ENCODE results near the gene DUOXA1. TPM values are rescaled to one million over a fixed set of nuclear protein-coding genes. Genes with fewer than 3 reads are reported as not detected.
"Not testable (repeated sequence)": the region's sequence is repeated elsewhere in the genome, so short reads cannot be mapped to it uniquely, and the experiment has no call there.

Gene DUOXA1
- total and polyA plus RNA-seq, 2 donors (not counting 1 experiment from before 2014, with no cell fraction given) = not detected

DNA sequence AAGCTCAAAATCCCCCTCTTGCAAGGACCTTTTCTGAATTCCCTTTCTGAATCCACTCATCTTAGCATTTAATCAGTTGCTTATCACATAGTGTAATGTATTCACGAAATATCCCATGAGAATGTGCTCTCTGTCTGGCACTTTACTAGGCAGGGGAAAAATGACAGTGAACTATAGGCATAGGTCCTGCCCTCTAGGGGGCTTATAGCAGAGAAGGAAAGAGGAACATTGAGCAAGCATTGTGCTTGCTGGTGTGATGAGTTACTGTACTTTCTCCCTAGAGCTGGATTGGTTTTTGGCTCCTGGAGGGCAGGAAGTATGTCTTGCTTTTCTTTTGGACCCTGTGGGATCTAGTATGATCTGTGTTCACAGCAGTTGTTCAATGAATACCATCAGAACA lies 42.2 kb downstream of the DUOXA1 start:
- TF ChIP-seq, protein P1, sequence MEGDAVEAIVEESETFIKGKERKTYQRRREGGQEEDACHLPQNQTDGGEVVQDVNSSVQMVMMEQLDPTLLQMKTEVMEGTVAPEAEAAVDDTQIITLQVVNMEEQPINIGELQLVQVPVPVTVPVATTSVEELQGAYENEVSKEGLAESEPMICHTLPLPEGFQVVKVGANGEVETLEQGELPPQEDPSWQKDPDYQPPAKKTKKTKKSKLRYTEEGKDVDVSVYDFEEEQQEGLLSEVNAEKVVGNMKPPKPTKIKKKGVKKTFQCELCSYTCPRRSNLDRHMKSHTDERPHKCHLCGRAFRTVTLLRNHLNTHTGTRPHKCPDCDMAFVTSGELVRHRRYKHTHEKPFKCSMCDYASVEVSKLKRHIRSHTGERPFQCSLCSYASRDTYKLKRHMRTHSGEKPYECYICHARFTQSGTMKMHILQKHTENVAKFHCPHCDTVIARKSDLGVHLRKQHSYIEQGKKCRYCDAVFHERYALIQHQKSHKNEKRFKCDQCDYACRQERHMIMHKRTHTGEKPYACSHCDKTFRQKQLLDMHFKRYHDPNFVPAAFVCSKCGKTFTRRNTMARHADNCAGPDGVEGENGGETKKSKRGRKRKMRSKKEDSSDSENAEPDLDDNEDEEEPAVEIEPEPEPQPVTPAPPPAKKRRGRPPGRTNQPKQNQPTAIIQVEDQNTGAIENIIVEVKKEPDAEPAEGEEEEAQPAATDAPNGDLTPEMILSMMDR (conservative IDR thresholded peaks at IDR 0.05 in 1 of 2, IDR thresholded peaks at IDR 0.05 in 1 of 2; ENCODE audit: low read depth in 1 of 2, low read length in 2 of 2) = no peak
- no peak for TF ChIP-seq EZH2 (IDR thresholded peaks at IDR 0.05; ENCODE audit: low read length, missing control alignments)
- no peak overlapping the region for H3K9ac ChIP-seq (ENCODE audit: insufficient read depth, low read length)
- no peaks in the 10 kb centered on the region for H3K4me1 ChIP-seq (ENCODE audit: control insufficient read depth, extremely low read depth, insufficient read depth, low read length)
- no peak for DNase-seq (ENCODE audit: low read depth in 2 of 2)
- H2AFZ ChIP-seq (ENCODE audit: low read length) = no peak overlapping the region
- no peaks in the 10 kb centered on the region for H3K79me2 ChIP-seq (ENCODE audit: control insufficient read depth, insufficient read depth, low read length)
- H3K9me3 ChIP-seq (ENCODE audit: control insufficient read depth, insufficient read depth, low read depth, low read length) = no peaks in the 10 kb centered on the region
- H3K27ac ChIP-seq (ENCODE audit: insufficient read depth, low read length) = no peak overlapping the region
- no peaks in the 10 kb centered on the region for H4K20me1 ChIP-seq (ENCODE audit: control insufficient read depth, extremely low read depth, insufficient read depth, low read length)
- H3K4me2 ChIP-seq (ENCODE audit: extremely low read depth, insufficient read depth, low read length) = no peak overlapping the region
- H3K27me3 ChIP-seq (ENCODE audit: control insufficient read depth, insufficient read depth, low read length) = peaks cover 5% of the 10 kb centered on the region
- no peak overlapping the region for H3K4me3 ChIP-seq (replicated peaks in 1 of 4; ENCODE audit: control extremely low read depth in 1 of 4, insufficient read depth in 1 of 4, low read depth in 3 of 4, low read length in 4 of 4)
- H3K36me3 ChIP-seq (ENCODE audit: control insufficient read depth, insufficient read depth, low read length) = no peaks in the 10 kb centered on the region

DNA sequence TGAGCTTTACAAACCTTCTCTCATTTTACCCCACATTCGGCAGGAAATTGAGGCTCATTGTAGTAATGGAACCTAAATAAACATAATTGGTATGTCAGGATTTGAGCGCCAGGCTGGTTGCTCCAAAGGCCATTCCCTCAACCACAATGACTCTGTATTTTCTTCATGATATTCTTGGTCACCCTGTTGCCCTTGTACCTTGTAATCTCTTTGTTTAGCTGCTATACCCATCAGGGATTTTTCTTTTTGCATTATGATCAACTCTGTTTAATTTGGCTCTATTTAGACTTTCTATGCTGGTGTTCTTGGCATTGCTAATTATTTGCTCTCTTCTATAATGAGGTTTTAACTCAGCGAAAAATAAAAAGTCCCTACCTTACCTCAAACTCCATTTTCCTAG lies 45.5 kb downstream of the DUOXA1 start:
- Histone ChIP-seq H3K4me2 (ENCODE audit: extremely low read depth, insufficient read depth, low read length) (no peak overlapping the region), H3K4me1 (ENCODE audit: control insufficient read depth, extremely low read depth, insufficient read depth, low read length) (no peaks in the 10 kb centered on the region), H3K9me3 (ENCODE audit: control insufficient read depth, insufficient read depth, low read depth, low read length) (no peaks in the 10 kb centered on the region), H4K20me1 (ENCODE audit: control insufficient read depth, extremely low read depth, insufficient read depth, low read length) (no peaks in the 10 kb centered on the region), H3K27me3 (ENCODE audit: control insufficient read depth, insufficient read depth, low read length) (peaks cover 8% of the 10 kb centered on the region), H3K4me3 (replicated peaks in 1 of 4; ENCODE audit: control extremely low read depth in 1 of 4, insufficient read depth in 1 of 4, low read depth in 3 of 4, low read length in 4 of 4) (no peak overlapping the region), H3K27ac (ENCODE audit: insufficient read depth, low read length) (no peak overlapping the region), H3K36me3 (ENCODE audit: control insufficient read depth, insufficient read depth, low read length) (no peaks in the 10 kb centered on the region), H3K9ac (ENCODE audit: insufficient read depth, low read length) (no peak overlapping the region), H3K79me2 (ENCODE audit: control insufficient read depth, insufficient read depth, low read length) (no peaks in the 10 kb centered on the region), H2AFZ (ENCODE audit: low read length) (no peak overlapping the region)
- DNase-seq (ENCODE audit: low read depth in 2 of 2) = no peak
- TF ChIP-seq EZH2 (IDR thresholded peaks at IDR 0.05; ENCODE audit: low read length, missing control alignments) = no peak
- TF ChIP-seq, protein P1 (conservative IDR thresholded peaks at IDR 0.05 in 1 of 2, IDR thresholded peaks at IDR 0.05 in 1 of 2; ENCODE audit: low read depth in 1 of 2, low read length in 2 of 2) = no peak

DNA sequence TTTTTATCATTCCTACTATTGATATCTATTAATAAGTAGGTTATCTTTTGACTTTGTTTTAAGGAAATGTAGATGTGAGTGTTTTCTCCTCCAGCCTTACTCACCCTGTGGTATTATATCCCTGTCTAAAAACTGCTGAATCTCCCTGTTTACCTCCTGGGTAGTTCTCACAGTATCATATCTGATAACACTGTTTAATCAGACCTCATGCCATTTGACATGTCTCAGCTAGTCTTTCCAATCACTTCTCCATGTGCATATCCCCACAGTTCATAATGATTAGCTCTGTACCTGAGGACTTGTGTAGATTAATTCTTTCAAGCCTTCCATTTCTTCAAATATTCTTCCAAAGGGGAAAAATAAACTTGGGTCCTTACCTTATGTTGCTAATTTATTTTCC lies 46.5 kb downstream of the DUOXA1 start:
- no peak for DNase-seq (ENCODE audit: low read depth in 2 of 2)
- no peak overlapping the region for H3K4me2 ChIP-seq (ENCODE audit: extremely low read depth, insufficient read depth, low read length)
- H3K79me2 ChIP-seq (ENCODE audit: control insufficient read depth, insufficient read depth, low read length) = no peaks in the 10 kb centered on the region
- no peaks in the 10 kb centered on the region for H3K36me3 ChIP-seq (ENCODE audit: control insufficient read depth, insufficient read depth, low read length)
- TF ChIP-seq, protein P1 (conservative IDR thresholded peaks at IDR 0.05 in 1 of 2, IDR thresholded peaks at IDR 0.05 in 1 of 2; ENCODE audit: low read depth in 1 of 2, low read length in 2 of 2) = no peak
- TF ChIP-seq EZH2 (IDR thresholded peaks at IDR 0.05; ENCODE audit: low read length, missing control alignments) = no peak
- no peak overlapping the region for H3K4me3 ChIP-seq (replicated peaks in 1 of 4; ENCODE audit: control extremely low read depth in 1 of 4, insufficient read depth in 1 of 4, low read depth in 3 of 4, low read length in 4 of 4)
- peaks cover 8% of the 10 kb centered on the region for H3K27me3 ChIP-seq (ENCODE audit: control insufficient read depth, insufficient read depth, low read length)
- no peak overlapping the region for H3K27ac ChIP-seq (ENCODE audit: insufficient read depth, low read length)
- no peaks in the 10 kb centered on the region for H3K4me1 ChIP-seq (ENCODE audit: control insufficient read depth, extremely low read depth, insufficient read depth, low read length)
- no peak overlapping the region for H3K9ac ChIP-seq (ENCODE audit: insufficient read depth, low read length)
- H4K20me1 ChIP-seq (ENCODE audit: control insufficient read depth, extremely low read depth, insufficient read depth, low read length) = no peaks in the 10 kb centered on the region
- no peaks in the 10 kb centered on the region for H3K9me3 ChIP-seq (ENCODE audit: control insufficient read depth, insufficient read depth, low read depth, low read length)
- H2AFZ ChIP-seq (ENCODE audit: low read length) = no peak overlapping the region

DNA sequence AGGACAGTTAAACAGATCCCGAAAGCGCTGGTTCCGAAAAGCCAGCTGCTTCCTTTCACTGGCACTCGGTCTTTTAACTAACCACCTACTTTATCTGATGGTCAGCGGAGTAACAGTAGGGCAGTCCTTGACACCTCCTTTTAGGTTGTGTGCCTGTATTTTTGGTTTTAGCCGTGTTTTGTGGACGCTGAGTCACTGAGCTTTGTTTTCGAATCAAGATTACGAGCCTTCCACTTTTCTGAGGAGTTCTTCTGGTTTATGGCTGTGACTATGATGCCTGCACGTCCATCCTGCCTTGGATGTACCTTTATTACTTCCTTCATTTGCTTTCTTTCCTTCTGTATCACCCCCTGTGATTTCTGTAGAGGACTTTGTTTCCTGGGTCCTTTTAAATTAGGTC lies 47.3 kb downstream of the DUOXA1 start:
- not testable (repeated sequence) for H3K9ac ChIP-seq (ENCODE audit: insufficient read depth, low read length); H3K4me2 ChIP-seq (ENCODE audit: extremely low read depth, insufficient read depth, low read length); H3K4me3 ChIP-seq (replicated peaks in 1 of 4; ENCODE audit: control extremely low read depth in 1 of 4, insufficient read depth in 1 of 4, low read depth in 3 of 4, low read length in 4 of 4); H3K9me3 ChIP-seq (ENCODE audit: control insufficient read depth, insufficient read depth, low read depth, low read length); H3K79me2 ChIP-seq (ENCODE audit: control insufficient read depth, insufficient read depth, low read length); H4K20me1 ChIP-seq (ENCODE audit: control insufficient read depth, extremely low read depth, insufficient read depth, low read length); H3K27ac ChIP-seq (ENCODE audit: insufficient read depth, low read length); DNase-seq (ENCODE audit: low read depth in 2 of 2); H3K4me1 ChIP-seq (ENCODE audit: control insufficient read depth, extremely low read depth, insufficient read depth, low read length); H2AFZ ChIP-seq (ENCODE audit: low read length); H3K27me3 ChIP-seq (ENCODE audit: control insufficient read depth, insufficient read depth, low read length); H3K36me3 ChIP-seq (ENCODE audit: control insufficient read depth, insufficient read depth, low read length)

DNA sequence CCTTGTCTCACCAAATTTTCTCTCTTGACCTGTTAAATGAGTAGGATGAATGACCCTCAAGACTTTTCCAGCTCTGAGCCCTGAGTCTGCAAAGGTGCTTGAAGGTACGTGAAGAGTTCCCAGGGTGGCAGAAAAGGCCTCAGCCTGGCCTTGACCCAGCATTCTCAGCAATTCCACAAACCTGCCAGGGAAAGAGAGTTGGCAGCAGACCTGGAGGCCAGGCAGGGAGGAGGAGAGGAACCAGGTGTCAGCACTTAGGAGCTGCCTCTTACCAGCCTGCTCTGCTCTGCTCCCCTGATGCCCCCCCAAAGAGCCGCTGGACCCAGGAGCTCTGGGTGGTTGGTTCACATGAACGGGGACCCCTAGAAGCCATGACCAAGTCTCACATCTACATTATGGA lies 49.1 kb downstream of the DUOXA1 start:
- not testable (repeated sequence) for DNase-seq (ENCODE audit: low read depth in 2 of 2); H3K27ac ChIP-seq (ENCODE audit: insufficient read depth, low read length); H4K20me1 ChIP-seq (ENCODE audit: control insufficient read depth, extremely low read depth, insufficient read depth, low read length); H3K4me3 ChIP-seq (replicated peaks in 1 of 4; ENCODE audit: control extremely low read depth in 1 of 4, insufficient read depth in 1 of 4, low read depth in 3 of 4, low read length in 4 of 4); H3K4me1 ChIP-seq (ENCODE audit: control insufficient read depth, extremely low read depth, insufficient read depth, low read length); H3K4me2 ChIP-seq (ENCODE audit: extremely low read depth, insufficient read depth, low read length); H3K9ac ChIP-seq (ENCODE audit: insufficient read depth, low read length); H3K79me2 ChIP-seq (ENCODE audit: control insufficient read depth, insufficient read depth, low read length); H3K27me3 ChIP-seq (ENCODE audit: control insufficient read depth, insufficient read depth, low read length); H3K36me3 ChIP-seq (ENCODE audit: control insufficient read depth, insufficient read depth, low read length); H2AFZ ChIP-seq (ENCODE audit: low read length); H3K9me3 ChIP-seq (ENCODE audit: control insufficient read depth, insufficient read depth, low read depth, low read length)
